ENCODE measurements around the gene OR1I1. TPM values are rescaled to one million over a fixed set of nuclear protein-coding genes. Genes with fewer than 3 reads are reported as not detected.

The OR1I1 gene
- total RNA-seq, 4 donors from 2014 or later: not detected

DNA sequence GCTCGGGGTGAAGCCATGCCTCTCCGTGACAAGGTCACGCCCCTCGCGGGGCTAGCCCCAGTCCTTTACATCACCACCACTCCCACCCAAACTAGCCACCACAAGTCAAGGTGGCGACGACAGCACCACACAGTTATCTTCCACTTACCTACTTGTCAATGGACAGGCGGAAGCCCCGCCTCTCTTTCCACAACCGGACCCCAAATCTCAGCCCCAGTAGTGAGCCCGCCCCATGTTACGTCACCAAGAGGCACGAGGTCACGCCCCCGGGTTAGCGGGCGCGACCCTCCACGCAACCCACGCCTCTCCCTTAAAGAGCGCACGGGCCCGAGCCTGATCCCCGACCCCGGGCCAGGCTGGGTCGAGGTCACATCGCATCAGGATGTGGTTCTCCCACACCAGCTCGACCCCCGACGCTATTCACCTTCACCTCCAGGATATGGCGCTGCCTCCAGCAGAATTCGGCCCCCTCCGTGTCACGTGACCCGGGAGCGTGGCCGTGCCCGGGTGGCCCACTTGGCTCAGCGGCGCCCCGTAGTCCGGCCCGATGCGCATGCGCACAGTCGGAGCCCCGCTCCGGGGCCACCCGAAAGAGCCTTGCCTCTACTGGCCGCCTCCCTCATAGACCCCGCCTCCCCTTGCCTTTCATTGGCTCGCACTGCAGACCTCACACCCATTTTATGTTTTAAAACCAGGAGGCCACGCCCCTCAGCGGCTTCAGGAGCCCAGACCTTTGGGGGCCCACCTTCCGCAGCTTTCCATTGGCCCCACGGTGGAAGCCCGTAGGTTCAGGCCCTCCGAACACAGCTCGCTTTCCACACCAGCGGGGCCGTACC, 43.4 kb downstream of the OR1I1 start:
- Histone ChIP-seq H3K27ac (replicated peaks in 1 of 4) (peak overlapping the region; percentile 85 to 95 (median 94)), H3K27me3 (no peaks in the 10 kb centered on the region), H3K36me3 (peaks cover 9 to 30% (median 28%) of the 10 kb centered on the region in 4 donors), H3K4me3 (peak overlapping the region; percentile 66 to 95 (median 77)), H3K9me3 (no peaks in the 10 kb centered on the region), H3K4me1 (peaks cover 19 to 30% (median 29%) of the 10 kb centered on the region in 4 donors)
- WGBS: under 1% methylated on average over 22 of the region's 61 CpGs
- DNase-seq (ENCODE audit: extremely low spot score): peak; percentile 99
- TF ChIP-seq, protein P1, sequence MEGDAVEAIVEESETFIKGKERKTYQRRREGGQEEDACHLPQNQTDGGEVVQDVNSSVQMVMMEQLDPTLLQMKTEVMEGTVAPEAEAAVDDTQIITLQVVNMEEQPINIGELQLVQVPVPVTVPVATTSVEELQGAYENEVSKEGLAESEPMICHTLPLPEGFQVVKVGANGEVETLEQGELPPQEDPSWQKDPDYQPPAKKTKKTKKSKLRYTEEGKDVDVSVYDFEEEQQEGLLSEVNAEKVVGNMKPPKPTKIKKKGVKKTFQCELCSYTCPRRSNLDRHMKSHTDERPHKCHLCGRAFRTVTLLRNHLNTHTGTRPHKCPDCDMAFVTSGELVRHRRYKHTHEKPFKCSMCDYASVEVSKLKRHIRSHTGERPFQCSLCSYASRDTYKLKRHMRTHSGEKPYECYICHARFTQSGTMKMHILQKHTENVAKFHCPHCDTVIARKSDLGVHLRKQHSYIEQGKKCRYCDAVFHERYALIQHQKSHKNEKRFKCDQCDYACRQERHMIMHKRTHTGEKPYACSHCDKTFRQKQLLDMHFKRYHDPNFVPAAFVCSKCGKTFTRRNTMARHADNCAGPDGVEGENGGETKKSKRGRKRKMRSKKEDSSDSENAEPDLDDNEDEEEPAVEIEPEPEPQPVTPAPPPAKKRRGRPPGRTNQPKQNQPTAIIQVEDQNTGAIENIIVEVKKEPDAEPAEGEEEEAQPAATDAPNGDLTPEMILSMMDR (IDR thresholded peaks at IDR 0.05): peak in 2 of 3 experiments; percentile 9 to 31
- TF ChIP-seq EP300 (IDR thresholded peaks at IDR 0.05) (no peak), POLR2AphosphoS5 (IDR thresholded peaks at IDR 0.05) (peak; percentile 91 to 93), POLR2A (IDR thresholded peaks at IDR 0.05; ENCODE audit: low read depth) (peak; percentile 15)
- intact Hi-C loops (cut with DNase I): loop anchor here (2.0 kb wide), 1 partner anchor 19 kb away; the partner anchor contains the start of gene SYDE1

DNA sequence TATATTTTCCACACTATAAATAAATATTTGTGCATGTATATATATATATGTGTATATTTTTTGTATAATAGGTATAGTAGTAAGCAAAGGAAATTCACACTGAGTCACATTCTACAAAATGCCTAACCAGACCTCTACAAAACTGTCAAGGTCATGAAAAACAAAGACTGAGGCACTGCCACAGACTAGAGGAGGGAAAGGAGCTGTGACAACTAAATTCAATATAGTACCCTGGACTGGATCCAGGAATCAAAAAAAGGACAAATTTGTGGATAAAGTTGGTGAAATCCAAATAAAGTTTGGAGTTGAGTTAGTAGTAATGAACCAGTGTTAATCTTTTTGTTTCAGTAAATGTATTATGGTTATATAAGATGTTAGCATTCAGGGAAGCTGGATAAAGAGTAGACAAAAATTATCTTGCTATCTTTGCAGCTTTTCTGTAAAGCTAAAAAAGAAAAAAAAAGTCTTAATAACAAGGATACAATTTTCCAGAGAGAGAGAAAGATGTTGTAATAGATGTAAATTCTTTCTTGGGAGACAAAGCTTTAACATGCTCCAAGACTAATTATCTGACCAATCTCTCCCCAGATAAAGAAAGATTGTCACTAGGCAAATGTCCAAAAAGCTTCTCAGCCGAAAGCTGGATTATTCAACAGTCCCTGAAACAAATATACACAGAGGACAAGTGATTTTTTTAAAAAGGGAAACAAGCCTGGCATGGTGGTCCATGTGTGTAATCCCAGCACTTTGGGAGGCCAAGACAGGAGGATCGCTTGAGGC, 44.3 kb downstream of the OR1I1 start:
- TF ChIP-seq, protein P1 (IDR thresholded peaks at IDR 0.05): no peak
- TF ChIP-seq EP300 (IDR thresholded peaks at IDR 0.05): no peak
- TF ChIP-seq POLR2A (IDR thresholded peaks at IDR 0.05; ENCODE audit: low read depth): no peak
- TF ChIP-seq POLR2AphosphoS5 (IDR thresholded peaks at IDR 0.05): no peak
- H3K27ac ChIP-seq (replicated peaks in 1 of 4): peak overlapping the region; percentile 85 to 95 (median 94)

DNA sequence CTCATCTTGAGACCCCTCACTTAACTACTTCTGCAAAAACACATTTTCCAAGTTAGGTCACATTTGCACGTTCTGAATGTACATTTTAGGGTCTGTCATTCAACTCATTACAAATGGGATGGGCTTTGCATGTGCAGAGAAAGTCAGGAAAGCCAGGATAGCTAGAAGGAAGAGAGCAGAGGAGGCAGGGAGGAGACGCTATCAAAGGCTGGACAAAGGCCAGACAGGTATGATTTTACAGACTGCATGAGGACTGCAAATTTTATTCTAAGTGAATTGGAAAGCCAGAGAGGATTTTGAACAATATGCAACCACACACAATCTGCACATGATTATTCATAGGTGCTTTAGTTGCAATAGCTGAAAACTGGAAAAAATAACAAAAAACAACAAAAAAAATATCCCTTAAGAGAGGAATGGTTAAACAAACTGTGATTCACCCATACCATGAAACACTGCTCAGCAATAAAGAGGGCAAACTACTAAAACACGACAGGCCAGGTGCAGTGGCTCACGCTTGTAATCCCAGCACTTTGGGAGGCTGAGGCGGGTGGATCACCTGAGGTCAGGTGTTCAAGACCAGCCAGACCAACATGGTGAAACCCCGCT, 46.3 kb downstream of the OR1I1 start:
- TF ChIP-seq POLR2A (IDR thresholded peaks at IDR 0.05; ENCODE audit: low read depth) (no peak), POLR2AphosphoS5 (IDR thresholded peaks at IDR 0.05) (no peak), EP300 (IDR thresholded peaks at IDR 0.05) (no peak)
- TF ChIP-seq, protein P1 (IDR thresholded peaks at IDR 0.05): no peak
- Histone ChIP-seq H3K9me3 (no peaks in the 10 kb centered on the region), H3K27ac (replicated peaks in 1 of 4) (no peak overlapping the region), H3K4me1 (peaks cover 15 to 26% (median 25%) of the 10 kb centered on the region in 4 donors), H3K36me3 (peaks cover 0 to 2% (median under 1%) of the 10 kb centered on the region in 4 donors), H3K4me3 (no peak overlapping the region), H3K27me3 (no peaks in the 10 kb centered on the region)
- no peak for DNase-seq (ENCODE audit: extremely low spot score)
- 67% methylated on average over 6 of the region's 6 CpGs for WGBS
- intact Hi-C loops (cut with DNase I): no loop called here

More for the DNA sequence above, 44.3 kb downstream of the OR1I1 start:
- no peak for DNase-seq (ENCODE audit: extremely low spot score)
- Histone ChIP-seq H3K27me3 (no peaks in the 10 kb centered on the region), H3K36me3 (peaks cover 7 to 22% (median 20%) of the 10 kb centered on the region in 4 donors), H3K9me3 (no peaks in the 10 kb centered on the region), H3K4me1 (peaks cover 19 to 30% (median 29%) of the 10 kb centered on the region in 4 donors), H3K4me3 (peak overlapping the region; percentile 66 to 95 (median 77))
- intact Hi-C loops (cut with DNase I): no loop called here
- WGBS: 62% methylated on average over 2 of the region's 2 CpGs

DNA sequence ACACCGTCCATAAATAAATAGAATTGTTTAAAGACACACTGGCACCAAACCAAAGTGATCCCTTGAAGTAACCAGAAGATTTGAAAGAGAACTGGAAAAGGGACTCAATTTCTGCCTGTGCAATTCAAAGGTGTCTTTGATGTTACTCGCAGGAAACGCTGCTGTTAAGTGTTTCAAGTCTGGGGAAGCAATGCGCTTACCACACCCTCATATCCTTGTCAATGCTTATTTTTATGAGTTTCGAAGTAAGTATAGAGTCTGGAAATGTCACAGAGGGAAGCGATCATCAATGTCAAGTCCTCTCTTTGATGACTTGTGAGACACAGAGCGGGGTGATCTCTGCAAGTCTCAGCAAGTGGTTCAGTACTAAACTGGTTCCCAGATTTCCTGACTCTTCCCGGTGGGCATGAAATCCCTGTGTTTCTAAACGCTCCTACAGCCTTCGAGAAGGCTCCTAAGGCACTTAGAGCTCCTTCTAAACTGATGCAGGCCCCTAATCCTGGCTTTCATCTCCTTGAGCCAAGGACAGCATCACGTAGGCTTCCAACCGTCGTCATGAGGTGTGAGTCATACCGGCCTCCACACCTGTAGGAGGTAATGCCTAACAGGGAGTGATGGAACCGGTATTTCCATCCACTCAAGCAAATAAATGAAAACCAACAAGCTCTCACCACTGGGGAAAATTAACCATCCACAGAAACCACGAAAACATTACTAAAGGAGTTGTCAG, 48.0 kb downstream of the OR1I1 start:
- Histone ChIP-seq H3K9me3 (no peaks in the 10 kb centered on the region), H3K27ac (replicated peaks in 1 of 4) (no peak overlapping the region), H3K4me3 (no peak overlapping the region), H3K4me1 (peaks cover 3 to 8% (median 8%) of the 10 kb centered on the region in 4 donors), H3K36me3 (no peaks in the 10 kb centered on the region), H3K27me3 (no peaks in the 10 kb centered on the region)
- WGBS: 77% methylated on average over 13 of the region's 16 CpGs
- no peak for DNase-seq (ENCODE audit: extremely low spot score)
- intact Hi-C loops (cut with DNase I): no loop called here
- TF ChIP-seq EP300 (IDR thresholded peaks at IDR 0.05) (no peak), POLR2A (IDR thresholded peaks at IDR 0.05; ENCODE audit: low read depth) (no peak), POLR2AphosphoS5 (IDR thresholded peaks at IDR 0.05) (no peak)
- TF ChIP-seq, protein P1 (IDR thresholded peaks at IDR 0.05): no peak
